A673 (cell line): Measurements from ENCODE around the gene TRABD.

Experiments used
- CTCF ChIP-seq: fragments of 300-800, 200-600 bp; sonication (generic); conservative IDR thresholded peaks from 2 replicates; pipeline ENCODE4 v1.5.1; 2017; ENCODE audit warnings: low read depth, mild to moderate bottlenecking, antibody characterized with exemption, low read length, moderate library complexity, mixed read lengths
- EZH2 ChIP-seq: fragments of 200-600 bp; sonication (generic); IDR thresholded peaks from 2 replicates; pipeline ENCODE4 v1.6.1; 2017; ENCODE audit warnings: borderline replicate concordance, low read depth, mild to moderate bottlenecking, mixed read lengths, antibody characterized with exemption, low read length; ENCODE audit not compliant: poor library complexity, severe bottlenecking

- no peak for TF ChIP-seq EZH2
- TF ChIP-seq CTCF: no peak
Measured at GRCh38 chr22:50197000-50197800, 11.5 kb downstream of the TRABD start.
